ENCODE results near the gene GATAD2A. TPM values are rescaled to one million over a fixed set of nuclear protein-coding genes. Genes with fewer than 3 reads are reported as not detected.

GATAD2A gene
- total and polyA plus RNA-seq, 2 of the 8 experiments (the other 6 are each of a cell fraction or from before 2014, with no cell fraction given): 38.4 to 205 TPM

DNA sequence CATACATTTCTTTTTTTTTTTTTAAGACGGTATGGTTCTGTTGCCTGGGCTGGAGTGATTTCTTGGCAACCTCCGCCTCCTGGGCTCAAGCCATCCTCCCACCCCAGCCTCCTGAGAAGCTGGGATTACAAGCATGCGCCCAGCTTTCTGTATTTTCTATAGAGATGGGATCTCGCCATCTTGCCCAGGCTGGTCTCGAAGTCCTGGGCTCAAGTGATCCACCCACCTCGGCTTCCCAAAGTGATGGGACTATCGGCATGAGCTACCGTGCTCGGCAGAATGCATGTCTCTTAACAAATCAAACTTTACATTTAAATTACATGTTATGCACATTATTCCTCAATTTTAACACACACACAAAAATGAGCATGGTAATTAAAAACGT, 111.8 kb downstream of the GATAD2A start (continued):
- TF ChIP-seq PHF8 (conservative IDR thresholded peaks at IDR 0.05; ENCODE audit: low read depth, low read length) (no peak), SUZ12 (IDR thresholded peaks at IDR 0.05; ENCODE audit: low read length) (no peak), CEBPB (IDR thresholded peaks at IDR 0.05; ENCODE audit: low read depth, low read length) (no peak), CHD1 (IDR thresholded peaks at IDR 0.05; ENCODE audit: low read depth, low read length) (no peak), MAFK (IDR thresholded peaks at IDR 0.05; ENCODE audit: low read depth, low read length) (no peak), TCF12 (IDR thresholded peaks at IDR 0.05; ENCODE audit: low read depth, low read length) (no peak)

Measured in H1 (cell line).